Dendritic cell treated with granulocyte-macrophage colony-stimulating factor and Interleukin-4, amounts not matched to agents 40 ng/mL and 50 ng/mL, for 4 days (primary cell): ENCODE data around the gene LAT.
A peak's percentile ranks its signal among the peaks of the same experiment; 100 is the strongest.
"Not testable (repeated sequence)": the region's sequence is repeated elsewhere in the genome, so short reads cannot be mapped to it uniquely, and the experiment has no call there.

Experiments
- H3K27ac Mint-ChIP-seq: one replicate; pipeline ENCODE4 v1.8.0; 2022; ENCODE audit warnings: mild to moderate bottlenecking, mixed read lengths
- H3K27me3 Mint-ChIP-seq: one replicate; pipeline ENCODE4 v1.8.0; 2022; ENCODE audit warnings: mild to moderate bottlenecking, mixed read lengths
- H3K36me3 Mint-ChIP-seq: one replicate; pipeline ENCODE4 v1.8.0; 2022; ENCODE audit warnings: low read depth, mixed read lengths
- H3K4me1 Mint-ChIP-seq: one replicate; pipeline ENCODE4 v1.8.0; 2022; ENCODE audit warnings: low read depth, mixed read lengths
- H3K4me3 Mint-ChIP-seq: one replicate; pipeline ENCODE4 v1.8.0; 2022; ENCODE audit warnings: mild to moderate bottlenecking, moderate library complexity, mixed read lengths
- H3K9me3 Mint-ChIP-seq: one replicate; pipeline ENCODE4 v1.8.0; 2022; ENCODE audit warnings: mixed read lengths
- intact Hi-C: fragments of 100-400 bp; cut with micrococcal nuclease; formaldehyde crosslinking; loops from one replicate; pipeline ENCODE4 v1.15.0; 2022

The LAT gene

GRCh38 chr16:28984619-28985135 is at the start of gene LAT:
Gene LAT (plus strand): TSS chr16:28985052. CDS start chr16:28985418, 366 bp downstream.
- Mint-ChIP-seq H3K36me3 (peaks cover 96% of the 10 kb centered on the region), H3K27ac (peak within 1 kb of the TSS; percentile 33), H3K4me3 (peak within 1 kb of the TSS; percentile 10), H3K4me1 (peaks cover 24% of the 10 kb centered on the region), H3K27me3 (peaks cover 3% of the 10 kb centered on the region), H3K9me3 (peaks cover 18% of the 10 kb centered on the region)
- intact Hi-C loops, result no loop called here

- Mint-ChIP-seq H3K9me3 (no peaks in the 10 kb centered on the region), H3K27me3 (peaks cover 2% of the 10 kb centered on the region), H3K4me3 (no peak overlapping the region), H3K27ac (no peak overlapping the region), H3K36me3 (no peaks in the 10 kb centered on the region), H3K4me1 (peaks cover 31% of the 10 kb centered on the region)
- intact Hi-C loops, result no loop called here
These were observed 49.5 kb upstream of the LAT start for GRCh38 chr16:28935346-28935745.

GRCh38 chr16:28935924-28936783 is 48.7 kb upstream of the LAT start:
- Mint-ChIP-seq H3K4me3 (peak overlapping the region; percentile 78), H3K4me1 (peaks cover 24% of the 10 kb centered on the region), H3K27me3 (peaks cover 2% of the 10 kb centered on the region), H3K9me3 (no peaks in the 10 kb centered on the region), H3K36me3 (no peaks in the 10 kb centered on the region), H3K27ac (peak overlapping the region; percentile 87)
- intact Hi-C loops, result no loop called here

GRCh38 chr16:28936784-28937155 is 48.1 kb upstream of the LAT start:
- H3K4me1 Mint-ChIP-seq, result peaks cover 24% of the 10 kb centered on the region
- H3K27ac Mint-ChIP-seq, result peak overlapping the region; percentile 87
- intact Hi-C loops, result no loop called here
- no peaks in the 10 kb centered on the region for H3K9me3 Mint-ChIP-seq
- peaks cover 2% of the 10 kb centered on the region for H3K27me3 Mint-ChIP-seq
- H3K4me3 Mint-ChIP-seq, result peak overlapping the region; percentile 78
- no peaks in the 10 kb centered on the region for H3K36me3 Mint-ChIP-seq

GRCh38 chr16:28937222-28937876 is 47.5 kb upstream of the LAT start:
- H3K27ac Mint-ChIP-seq, result peak overlapping the region; percentile 87
- H3K36me3 Mint-ChIP-seq, result no peaks in the 10 kb centered on the region
- peaks cover 24% of the 10 kb centered on the region for H3K4me1 Mint-ChIP-seq
- peaks cover 2% of the 10 kb centered on the region for H3K27me3 Mint-ChIP-seq
- intact Hi-C loops, result no loop called here
- H3K4me3 Mint-ChIP-seq, result no peak overlapping the region
- no peaks in the 10 kb centered on the region for H3K9me3 Mint-ChIP-seq

GRCh38 chr16:28938721-28939120 is 46.1 kb upstream of the LAT start:
- H3K27ac Mint-ChIP-seq, result no peak overlapping the region
- no peaks in the 10 kb centered on the region for H3K9me3 Mint-ChIP-seq

GRCh38 chr16:28939825-28940224 is 45.0 kb upstream of the LAT start:
- peaks cover 19% of the 10 kb centered on the region for H3K4me1 Mint-ChIP-seq
- H3K27me3 Mint-ChIP-seq, H3K4me3 Mint-ChIP-seq, H3K36me3 Mint-ChIP-seq, H3K27ac Mint-ChIP-seq, intact Hi-C loops, H3K9me3 Mint-ChIP-seq: not testable (repeated sequence)

More at GRCh38 chr16:28938721-28939120, 46.1 kb upstream of the LAT start:
- H3K4me3 Mint-ChIP-seq, result no peak overlapping the region
- peaks cover 2% of the 10 kb centered on the region for H3K27me3 Mint-ChIP-seq
- intact Hi-C loops, result no loop called here
- H3K4me1 Mint-ChIP-seq, result peaks cover 24% of the 10 kb centered on the region
- H3K36me3 Mint-ChIP-seq, result no peaks in the 10 kb centered on the region

GRCh38 chr16:28943281-28943680 is 41.6 kb upstream of the LAT start:
- peaks cover 17% of the 10 kb centered on the region for H3K4me1 Mint-ChIP-seq
- H3K9me3 Mint-ChIP-seq, result no peaks in the 10 kb centered on the region
- peaks cover 6% of the 10 kb centered on the region for H3K27me3 Mint-ChIP-seq
- intact Hi-C loops, result no loop called here
- no peak overlapping the region for H3K4me3 Mint-ChIP-seq
- H3K36me3 Mint-ChIP-seq, result no peaks in the 10 kb centered on the region
- no peak overlapping the region for H3K27ac Mint-ChIP-seq

GRCh38 chr16:28946681-28947080 is 38.2 kb upstream of the LAT start:
- H3K27ac Mint-ChIP-seq, result no peak overlapping the region
- peaks cover 12% of the 10 kb centered on the region for H3K36me3 Mint-ChIP-seq
- peaks cover 22% of the 10 kb centered on the region for H3K4me1 Mint-ChIP-seq
- no peaks in the 10 kb centered on the region for H3K9me3 Mint-ChIP-seq
- peaks cover 6% of the 10 kb centered on the region for H3K27me3 Mint-ChIP-seq
- no peak overlapping the region for H3K4me3 Mint-ChIP-seq
- intact Hi-C loops, result loop anchor here (5.0 kb wide), 1 partner anchor 74 kb away; no protein-coding TSS in a partner anchor

- Mint-ChIP-seq H3K27ac (peak within 1 kb of the TSS; percentile 86), H3K4me3 (peak within 1 kb of the TSS; percentile 89), H3K27me3 (peaks cover 6% of the 10 kb centered on the region), H3K4me1 (peaks cover 36% of the 10 kb centered on the region), H3K36me3 (peaks cover 50% of the 10 kb centered on the region), H3K9me3 (no peaks in the 10 kb centered on the region)
- intact Hi-C loops, result loop anchor here (1.0 to 2.0 kb wide), 4 partner anchors 23 to 128 kb away; partner anchors contain the start of genes ATXN2L, SPNS1 and TUFM
These were observed 34.0 kb upstream of the LAT start, which contains the start of gene NFATC2IP for GRCh38 chr16:28950648-28951409. Gene NFATC2IP (plus strand): TSS chr16:28950937. CDS start chr16:28951012, 75 bp downstream.

GRCh38 chr16:28951410-28951943 is 33.4 kb upstream of the LAT start:
- intact Hi-C loops, result loop anchor here (2.0 kb wide), 1 partner anchor 129 kb away; the partner anchor contains the start of gene ATXN2L
- H3K4me1 Mint-ChIP-seq, result peaks cover 33% of the 10 kb centered on the region
- H3K27me3 Mint-ChIP-seq, result peaks cover 5% of the 10 kb centered on the region
- H3K27ac Mint-ChIP-seq, result peak overlapping the region; percentile 86
- H3K4me3 Mint-ChIP-seq, result peak overlapping the region; percentile 89
- H3K36me3 Mint-ChIP-seq, result peaks cover 57% of the 10 kb centered on the region
- no peaks in the 10 kb centered on the region for H3K9me3 Mint-ChIP-seq

GRCh38 chr16:28958216-28958615 is 26.6 kb upstream of the LAT start:
- H3K36me3 Mint-ChIP-seq, result peaks cover 100% of the 10 kb centered on the region
- no peak overlapping the region for H3K27ac Mint-ChIP-seq
- H3K4me3 Mint-ChIP-seq, result no peak overlapping the region
- intact Hi-C loops, result no loop called here
- no peaks in the 10 kb centered on the region for H3K27me3 Mint-ChIP-seq
- H3K4me1 Mint-ChIP-seq, result peaks cover 13% of the 10 kb centered on the region
- no peaks in the 10 kb centered on the region for H3K9me3 Mint-ChIP-seq

GRCh38 chr16:28958836-28959235 is 26.0 kb upstream of the LAT start:
- intact Hi-C loops, result no loop called here
- no peaks in the 10 kb centered on the region for H3K9me3 Mint-ChIP-seq
- H3K27ac Mint-ChIP-seq, result no peak overlapping the region
- H3K4me3 Mint-ChIP-seq, result no peak overlapping the region
- H3K36me3 Mint-ChIP-seq, result peaks cover 100% of the 10 kb centered on the region
- no peaks in the 10 kb centered on the region for H3K27me3 Mint-ChIP-seq
- H3K4me1 Mint-ChIP-seq, result peaks cover 13% of the 10 kb centered on the region
